Measurements from ENCODE around the gene DUT. TPM values are rescaled to one million over a fixed set of nuclear protein-coding genes. Genes with fewer than 3 reads are reported as not detected.

Gene DUT
- total RNA-seq, 2 experiments from 2014 or later, result 527 TPM

- TF ChIP-seq CTCF (IDR thresholded peaks at IDR 0.05), result no peak
- ATAC-seq (no peak), DNase-seq (no peak)
- CTCF ChIA-PET, result interaction anchor here (1.0 kb wide), 1 partner anchor 14 kb away, joined by 3 read pairs; no protein-coding TSS in a partner anchor
- Mint-ChIP-seq H3K27ac (no peak overlapping the region), H3K27me3 (peaks cover 5% of the 10 kb centered on the region), H3K4me3 (no peak overlapping the region), H3K4me1 (ENCODE audit: low read depth) (no peaks in the 10 kb centered on the region), H3K9me3 (no peaks in the 10 kb centered on the region), H3K36me3 (ENCODE audit: low read depth) (no peaks in the 10 kb centered on the region)
- POLR2A ChIA-PET, result interaction anchor here (1.1 kb wide), 1 partner anchor 34 kb away, joined by 3 read pairs; the partner anchor contains the start of gene DUT
- intact Hi-C loops (cut with micrococcal nuclease), result no loop called here
Measured at GRCh38 chr15:48365575-48365974, 34.3 kb downstream of the DUT start.

- ChIA-PET POLR2A (no interaction called here), CTCF (interaction anchor here (0.7 kb wide), 1 partner anchor 31 kb away, joined by 3 read pairs; no protein-coding TSS in a partner anchor)
- peaks cover 5% of the 10 kb centered on the region for H3K27me3 Mint-ChIP-seq
- no peak for DNase-seq
- intact Hi-C loops (cut with micrococcal nuclease), result no loop called here
- no peak overlapping the region for H3K27ac Mint-ChIP-seq
- H3K36me3 Mint-ChIP-seq (ENCODE audit: low read depth), result no peaks in the 10 kb centered on the region
- ATAC-seq, result no peak
- H3K9me3 Mint-ChIP-seq, result no peaks in the 10 kb centered on the region
- no peak overlapping the region for H3K4me3 Mint-ChIP-seq
- TF ChIP-seq CTCF (IDR thresholded peaks at IDR 0.05), result no peak
- no peaks in the 10 kb centered on the region for H3K4me1 Mint-ChIP-seq (ENCODE audit: low read depth)
Measured at GRCh38 chr15:48366584-48367312, 35.5 kb downstream of the DUT start.

GRCh38 chr15:48367483-48367882 lies 36.3 kb downstream of the DUT start:
- TF ChIP-seq CTCF (IDR thresholded peaks at IDR 0.05), result no peak
- Mint-ChIP-seq H3K27me3 (peaks cover 5% of the 10 kb centered on the region), H3K4me1 (ENCODE audit: low read depth) (no peaks in the 10 kb centered on the region), H3K27ac (no peak overlapping the region), H3K36me3 (ENCODE audit: low read depth) (no peaks in the 10 kb centered on the region), H3K9me3 (no peaks in the 10 kb centered on the region), H3K4me3 (no peak overlapping the region)
- ChIA-PET CTCF (no interaction called here), POLR2A (no interaction called here)
- DNase-seq, result no peak
- ATAC-seq, result no peak
- intact Hi-C loops (cut with micrococcal nuclease), result no loop called here

GRCh38 chr15:48370460-48370859 lies 39.2 kb downstream of the DUT start:
- H3K4me3 Mint-ChIP-seq, result no peak overlapping the region
- H3K27me3 Mint-ChIP-seq, result peaks cover 17% of the 10 kb centered on the region
- TF ChIP-seq CTCF (IDR thresholded peaks at IDR 0.05), result no peak
- intact Hi-C loops (cut with micrococcal nuclease), result no loop called here
- H3K27ac Mint-ChIP-seq, result no peak overlapping the region
- H3K36me3 Mint-ChIP-seq (ENCODE audit: low read depth), result no peaks in the 10 kb centered on the region
- H3K4me1 Mint-ChIP-seq (ENCODE audit: low read depth), result no peaks in the 10 kb centered on the region
- H3K9me3 Mint-ChIP-seq, result no peaks in the 10 kb centered on the region
- DNase-seq (no peak), ATAC-seq (no peak)
- POLR2A ChIA-PET, result no interaction called here
- CTCF ChIA-PET, result no interaction called here

- H3K36me3 Mint-ChIP-seq (ENCODE audit: low read depth), result no peaks in the 10 kb centered on the region
- peaks cover 21% of the 10 kb centered on the region for H3K27me3 Mint-ChIP-seq
- no peak overlapping the region for H3K27ac Mint-ChIP-seq
- H3K4me3 Mint-ChIP-seq, result no peak overlapping the region
- DNase-seq (no peak), ATAC-seq (no peak)
- intact Hi-C loops (cut with micrococcal nuclease), result no loop called here
- no peaks in the 10 kb centered on the region for H3K4me1 Mint-ChIP-seq (ENCODE audit: low read depth)
- TF ChIP-seq CTCF (IDR thresholded peaks at IDR 0.05), result no peak
- CTCF ChIA-PET, result interaction anchor here (1.3 kb wide), 1 partner anchor 12 kb away, joined by 3 read pairs; no protein-coding TSS in a partner anchor
- H3K9me3 Mint-ChIP-seq, result no peaks in the 10 kb centered on the region
- POLR2A ChIA-PET, result no interaction called here
Measured at GRCh38 chr15:48371550-48371949, 40.3 kb downstream of the DUT start.

Measured in activated CD8-positive, alpha-beta T cell treated with anti-CD3 and anti-CD28 coated beads for 36 hours (primary cell).